ENCODE data around the gene FEN1.

GRCh38 chr11:61833926-61834277, 41.2 kb downstream of the FEN1 start:
- TF ChIP-seq EZH2 (IDR thresholded peaks at IDR 0.05; ENCODE audit: insufficient read depth, poor library complexity, severe bottlenecking) (no peak), EZH2phosphoT487 (IDR thresholded peaks at IDR 0.05; ENCODE audit: insufficient read depth, low read depth) (no peak)

Measured in GM23248 (cell line).